Measurements from ENCODE around the gene RAP1GAP2.

Gene RAP1GAP2

DNA sequence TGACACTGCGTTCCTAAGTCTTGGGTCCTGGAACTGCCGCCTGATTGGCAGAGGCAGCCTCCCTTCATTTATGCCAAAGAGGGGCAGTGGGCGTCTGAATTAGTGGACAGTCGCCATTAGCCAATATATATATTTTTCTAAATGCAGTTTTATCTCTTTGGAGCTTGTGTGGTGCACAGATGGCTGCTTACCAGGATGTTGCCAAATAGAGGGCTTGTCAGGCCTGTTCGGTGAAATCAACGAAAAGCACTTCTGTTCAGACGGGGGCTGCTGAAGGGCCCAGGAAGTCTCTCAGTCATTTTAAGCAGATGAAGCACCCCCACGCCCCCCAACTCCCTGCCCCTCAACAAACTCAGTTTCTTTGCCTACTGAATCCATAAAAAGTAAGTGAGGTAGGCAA, 66.0 kb downstream of the RAP1GAP2 start:
- 88 to 92% methylated on average over 6 to 8 of the region's 8 CpGs for WGBS, 2 experiments
- H3K27ac ChIP-seq (ENCODE audit: insufficient read depth, low read depth, low read length, poor library complexity, severe bottlenecking), result no peak overlapping the region
- H3K4me1 ChIP-seq (ENCODE audit: control insufficient read depth, insufficient read depth, low read length), result no peaks in the 10 kb centered on the region
- no peaks in the 10 kb centered on the region for H3K27me3 ChIP-seq (ENCODE audit: control insufficient read depth, insufficient read depth, low read length, poor library complexity, severe bottlenecking)
- H3K9me3 ChIP-seq (ENCODE audit: control insufficient read depth, low read length), result no peaks in the 10 kb centered on the region
- no peaks in the 10 kb centered on the region for H3K36me3 ChIP-seq (ENCODE audit: control insufficient read depth, insufficient read depth, low read length)
- H3K4me3 ChIP-seq (ENCODE audit: insufficient read depth, low read depth, low read length), result no peak overlapping the region

DNA sequence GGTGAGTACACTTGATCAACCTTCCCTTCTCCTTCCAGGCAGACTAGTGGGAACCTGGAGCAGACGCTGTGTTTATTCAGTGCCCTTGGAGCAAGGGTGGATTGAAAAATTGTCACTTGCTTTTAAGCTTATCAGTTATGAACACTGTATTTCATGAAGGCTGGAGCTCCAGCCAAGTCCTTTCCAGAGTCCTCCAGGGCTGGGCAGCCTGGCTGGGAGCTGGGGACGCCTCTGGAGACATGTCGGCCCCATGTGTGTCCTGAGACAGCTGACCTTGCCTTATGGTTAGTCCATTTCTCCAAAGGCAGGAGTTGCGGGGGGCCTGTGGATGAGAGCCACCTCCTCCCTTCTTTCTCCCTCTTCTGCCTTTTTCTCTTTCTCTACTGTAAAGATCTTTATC, 67.0 kb downstream of the RAP1GAP2 start:
- 92 to 96% methylated on average over 4 of the region's 4 CpGs for WGBS, 2 experiments
- Histone ChIP-seq H3K9me3 (ENCODE audit: control insufficient read depth, low read length) (no peaks in the 10 kb centered on the region), H3K36me3 (ENCODE audit: control insufficient read depth, insufficient read depth, low read length) (no peaks in the 10 kb centered on the region)

DNA sequence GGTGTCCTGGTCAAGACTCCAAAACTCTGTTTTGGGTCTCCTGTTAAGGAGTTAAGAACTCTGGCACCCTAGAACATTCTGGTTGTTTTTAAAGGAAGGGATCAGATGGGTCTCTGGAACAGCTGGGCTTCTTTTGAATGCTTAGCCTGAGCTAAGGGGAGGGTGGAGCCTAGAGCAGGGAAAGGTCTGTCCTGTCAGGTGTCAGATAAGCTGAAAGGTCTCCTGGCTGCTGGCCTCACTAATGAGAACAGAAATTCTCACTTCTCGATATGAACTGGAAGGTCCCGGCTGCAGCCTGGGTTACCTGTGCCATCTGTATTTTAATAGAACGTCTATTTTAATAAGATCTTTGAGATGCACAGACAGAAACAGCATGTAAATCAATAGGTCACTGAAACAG, 69.0 kb downstream of the RAP1GAP2 start:
- Histone ChIP-seq H3K36me3 (ENCODE audit: control insufficient read depth, insufficient read depth, low read length) (no peaks in the 10 kb centered on the region), H3K27me3 (ENCODE audit: control insufficient read depth, insufficient read depth, low read length, poor library complexity, severe bottlenecking) (no peaks in the 10 kb centered on the region), H3K9me3 (ENCODE audit: control insufficient read depth, low read length) (no peaks in the 10 kb centered on the region), H3K27ac (ENCODE audit: insufficient read depth, low read depth, low read length, poor library complexity, severe bottlenecking) (no peak overlapping the region), H3K4me3 (ENCODE audit: insufficient read depth, low read depth, low read length) (no peak overlapping the region), H3K4me1 (ENCODE audit: control insufficient read depth, insufficient read depth, low read length) (peaks cover 9% of the 10 kb centered on the region)
- 92 to 93% methylated on average over 3 of the region's 3 CpGs for WGBS, 2 experiments

More for the DNA sequence above, 67.0 kb downstream of the RAP1GAP2 start:
- Histone ChIP-seq H3K4me1 (ENCODE audit: control insufficient read depth, insufficient read depth, low read length) (peaks cover 9% of the 10 kb centered on the region), H3K4me3 (ENCODE audit: insufficient read depth, low read depth, low read length) (no peak overlapping the region), H3K27ac (ENCODE audit: insufficient read depth, low read depth, low read length, poor library complexity, severe bottlenecking) (no peak overlapping the region), H3K27me3 (ENCODE audit: control insufficient read depth, insufficient read depth, low read length, poor library complexity, severe bottlenecking) (no peaks in the 10 kb centered on the region)

DNA sequence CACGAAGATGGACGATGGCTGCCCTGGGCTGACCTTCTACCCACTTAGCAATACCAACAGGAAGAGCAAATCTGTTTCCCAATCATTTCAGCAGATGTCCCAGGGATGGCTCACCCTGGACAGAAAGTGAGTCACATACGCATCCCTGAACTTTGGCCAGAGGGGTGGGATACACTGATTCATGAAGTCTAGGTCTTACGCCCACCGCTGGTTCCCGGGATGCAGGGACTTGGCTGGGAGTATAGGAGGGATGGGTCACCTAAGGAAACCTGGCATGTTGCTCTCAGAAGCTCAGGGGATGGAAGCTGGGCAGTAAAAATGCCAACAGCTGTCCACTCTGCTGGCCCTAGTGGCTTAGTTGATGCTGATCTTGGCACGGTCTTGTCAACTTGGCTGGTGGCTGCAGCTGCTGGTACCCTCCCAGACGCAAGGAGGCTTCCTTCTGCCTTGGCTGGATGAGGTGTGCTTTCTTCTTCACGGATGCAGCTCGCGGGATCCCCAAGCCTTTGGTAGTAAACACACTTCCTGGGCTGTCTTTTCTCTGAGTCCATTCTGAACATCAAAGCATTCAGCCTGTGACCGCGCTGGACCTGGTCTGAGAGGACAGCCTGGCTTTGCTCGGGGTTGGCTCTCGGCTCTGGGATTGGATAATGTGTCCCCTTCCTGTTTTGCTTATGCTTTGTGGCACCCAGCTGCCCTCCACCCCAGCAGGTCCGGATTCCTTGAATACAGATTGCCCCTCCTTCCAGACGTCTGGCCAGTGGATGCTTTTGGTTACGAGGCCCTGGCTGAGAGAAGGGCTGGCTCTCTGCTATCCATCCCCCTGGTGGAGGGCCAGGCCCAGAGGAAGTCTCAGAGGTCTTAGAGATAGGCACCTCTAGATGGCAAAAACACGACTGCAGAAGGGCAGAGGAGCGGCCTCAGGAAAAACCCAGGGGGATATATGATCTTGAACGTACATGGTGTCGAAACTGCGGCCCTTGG, 71.5 kb downstream of the RAP1GAP2 start:
- WGBS, 2 experiments, result 59 to 61% methylated on average over 23 of the region's 23 CpGs
- no peaks in the 10 kb centered on the region for H3K27me3 ChIP-seq (ENCODE audit: control insufficient read depth, insufficient read depth, low read length, poor library complexity, severe bottlenecking)
- no peaks in the 10 kb centered on the region for H3K9me3 ChIP-seq (ENCODE audit: control insufficient read depth, low read length)
- peaks cover 15% of the 10 kb centered on the region for H3K4me1 ChIP-seq (ENCODE audit: control insufficient read depth, insufficient read depth, low read length)
- H3K4me3 ChIP-seq (ENCODE audit: insufficient read depth, low read depth, low read length), result no peak overlapping the region
- H3K36me3 ChIP-seq (ENCODE audit: control insufficient read depth, insufficient read depth, low read length), result no peaks in the 10 kb centered on the region
- no peak overlapping the region for H3K27ac ChIP-seq (ENCODE audit: insufficient read depth, low read depth, low read length, poor library complexity, severe bottlenecking)

DNA sequence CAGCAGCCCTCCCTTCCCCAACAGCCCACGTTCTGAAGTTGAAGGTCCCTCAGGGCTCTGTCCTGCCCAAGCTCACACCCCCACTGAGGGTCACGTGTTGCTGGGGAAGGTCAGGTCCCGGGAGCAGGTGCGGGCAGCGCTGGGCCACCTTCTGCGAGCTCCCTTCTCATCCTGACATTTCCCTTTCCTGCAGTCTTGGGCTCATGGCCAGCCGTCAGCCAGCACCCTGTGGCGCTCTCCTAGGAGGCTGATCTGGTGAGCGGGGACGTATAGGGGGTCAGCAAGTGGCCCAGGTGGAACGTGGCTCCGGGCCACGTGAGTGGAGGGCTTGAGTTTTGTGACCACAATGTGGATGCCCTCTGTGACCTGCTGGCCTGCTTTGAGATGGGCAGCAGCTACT, 73.4 kb downstream of the RAP1GAP2 start:
- 89 to 90% methylated on average over 13 of the region's 13 CpGs for WGBS, 2 experiments
- Histone ChIP-seq H3K4me3 (ENCODE audit: insufficient read depth, low read depth, low read length) (no peak overlapping the region), H3K27ac (ENCODE audit: insufficient read depth, low read depth, low read length, poor library complexity, severe bottlenecking) (no peak overlapping the region), H3K9me3 (ENCODE audit: control insufficient read depth, low read length) (no peaks in the 10 kb centered on the region), H3K27me3 (ENCODE audit: control insufficient read depth, insufficient read depth, low read length, poor library complexity, severe bottlenecking) (no peaks in the 10 kb centered on the region), H3K36me3 (ENCODE audit: control insufficient read depth, insufficient read depth, low read length) (no peaks in the 10 kb centered on the region), H3K4me1 (ENCODE audit: control insufficient read depth, insufficient read depth, low read length) (peaks cover 15% of the 10 kb centered on the region)

DNA sequence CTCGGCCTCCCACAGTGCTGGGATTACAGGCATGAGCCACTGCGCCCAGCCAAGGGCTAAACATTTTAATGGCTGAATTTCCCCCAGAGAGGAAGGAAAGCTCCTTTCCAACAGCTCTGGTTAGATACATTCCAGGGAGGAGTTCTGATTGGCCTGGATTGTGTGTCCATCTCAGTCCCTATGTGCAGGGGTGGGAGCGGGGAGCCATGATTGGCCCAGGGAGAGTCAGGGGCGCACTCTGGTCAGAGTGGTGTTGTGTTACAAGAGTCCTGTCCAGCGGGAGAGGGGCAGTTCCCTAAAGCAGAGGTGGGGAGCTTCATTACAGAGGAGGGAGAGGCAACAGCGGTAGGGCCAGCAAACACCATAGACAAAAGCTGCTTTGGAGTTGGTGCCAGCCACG, 75.0 kb downstream of the RAP1GAP2 start:
- Histone ChIP-seq H3K4me3 (ENCODE audit: insufficient read depth, low read depth, low read length) (no peak overlapping the region), H3K27me3 (ENCODE audit: control insufficient read depth, insufficient read depth, low read length, poor library complexity, severe bottlenecking) (no peaks in the 10 kb centered on the region), H3K27ac (ENCODE audit: insufficient read depth, low read depth, low read length, poor library complexity, severe bottlenecking) (peak overlapping the region; percentile 6), H3K4me1 (ENCODE audit: control insufficient read depth, insufficient read depth, low read length) (peaks cover 15% of the 10 kb centered on the region), H3K36me3 (ENCODE audit: control insufficient read depth, insufficient read depth, low read length) (no peaks in the 10 kb centered on the region), H3K9me3 (ENCODE audit: control insufficient read depth, low read length) (no peaks in the 10 kb centered on the region)
- 60 to 61% methylated on average over 7 of the region's 7 CpGs for WGBS, 2 experiments

DNA sequence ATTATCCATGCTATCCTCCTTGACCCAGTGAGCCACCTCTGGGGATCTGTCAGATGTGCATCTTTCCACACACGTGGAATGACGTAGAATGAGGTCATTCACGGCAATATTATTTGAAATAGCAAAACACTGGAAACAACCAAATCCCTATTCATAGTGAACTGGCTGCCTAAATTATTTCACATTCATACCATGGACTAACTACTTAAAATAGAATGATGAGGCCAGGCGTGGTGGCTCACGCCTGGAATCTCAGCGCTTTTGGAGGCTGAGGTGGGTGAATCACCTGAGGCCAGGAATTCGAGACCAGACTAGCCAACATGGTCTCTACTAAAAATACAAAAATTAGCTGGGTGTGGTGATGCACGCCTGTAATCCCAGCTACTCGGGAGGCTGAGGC, 75.5 kb downstream of the RAP1GAP2 start:
- H3K36me3 ChIP-seq (ENCODE audit: control insufficient read depth, insufficient read depth, low read length), result no peaks in the 10 kb centered on the region
- 84 to 88% methylated on average over 9 of the region's 9 CpGs for WGBS, 2 experiments
- H3K27ac ChIP-seq (ENCODE audit: insufficient read depth, low read depth, low read length, poor library complexity, severe bottlenecking), result peak overlapping the region; percentile 79
- H3K9me3 ChIP-seq (ENCODE audit: control insufficient read depth, low read length), result no peaks in the 10 kb centered on the region
- H3K27me3 ChIP-seq (ENCODE audit: control insufficient read depth, insufficient read depth, low read length, poor library complexity, severe bottlenecking), result no peaks in the 10 kb centered on the region
- H3K4me3 ChIP-seq (ENCODE audit: insufficient read depth, low read depth, low read length), result no peak overlapping the region
- peaks cover 15% of the 10 kb centered on the region for H3K4me1 ChIP-seq (ENCODE audit: control insufficient read depth, insufficient read depth, low read length)

DNA sequence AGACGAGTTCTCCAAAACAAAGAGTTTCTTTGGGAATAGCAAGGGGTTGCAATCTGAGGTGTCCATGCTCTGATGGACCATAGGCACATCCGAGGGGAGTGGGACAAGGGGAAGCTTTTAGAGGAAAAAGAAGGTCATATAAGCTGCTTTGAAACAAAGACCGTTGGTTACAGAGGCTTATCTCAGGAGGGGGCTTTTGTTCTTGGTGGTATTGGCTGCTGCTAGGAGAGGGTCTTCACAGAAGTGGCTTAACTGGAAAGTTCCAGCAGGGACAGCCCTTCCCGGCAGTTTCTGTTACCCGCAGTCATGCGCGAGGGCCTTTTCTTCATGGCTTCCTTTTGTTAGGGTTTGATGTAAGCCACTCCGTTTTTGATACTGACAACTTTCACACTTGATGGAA, 76.0 kb downstream of the RAP1GAP2 start:
- H3K4me3 ChIP-seq (ENCODE audit: insufficient read depth, low read depth, low read length), result no peak overlapping the region
- H3K27ac ChIP-seq (ENCODE audit: insufficient read depth, low read depth, low read length, poor library complexity, severe bottlenecking), result peak overlapping the region; percentile 79
- peaks cover 15% of the 10 kb centered on the region for H3K4me1 ChIP-seq (ENCODE audit: control insufficient read depth, insufficient read depth, low read length)
- H3K27me3 ChIP-seq (ENCODE audit: control insufficient read depth, insufficient read depth, low read length, poor library complexity, severe bottlenecking), result no peaks in the 10 kb centered on the region
- WGBS, 2 experiments, result 5 to 6% methylated on average over 8 of the region's 8 CpGs
- H3K9me3 ChIP-seq (ENCODE audit: control insufficient read depth, low read length), result no peaks in the 10 kb centered on the region
- no peaks in the 10 kb centered on the region for H3K36me3 ChIP-seq (ENCODE audit: control insufficient read depth, insufficient read depth, low read length)

DNA sequence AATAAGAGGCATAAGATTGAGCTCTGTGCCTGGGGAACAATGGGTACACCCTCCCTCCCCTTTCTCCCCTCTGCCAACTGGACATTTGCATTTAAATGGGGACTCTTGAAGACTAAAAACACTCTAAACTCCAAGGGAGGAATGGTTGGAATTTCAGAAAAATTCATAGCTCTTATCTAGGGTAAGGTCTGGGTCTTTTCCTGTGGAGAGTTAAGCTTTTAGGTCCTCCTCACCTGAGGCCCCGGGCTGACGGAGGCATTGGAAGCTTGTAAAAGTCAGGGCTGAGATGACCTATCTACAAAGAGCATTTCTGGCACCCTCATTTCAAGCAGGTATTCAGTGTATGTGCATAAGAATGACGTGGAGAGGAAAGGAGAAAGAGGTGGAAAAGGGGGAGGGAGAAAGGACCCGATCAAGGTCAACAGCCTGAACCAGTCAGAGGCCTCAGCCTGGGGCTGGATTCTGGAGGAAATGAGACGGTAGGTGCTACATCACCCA, 78.0 kb downstream of the RAP1GAP2 start:
- WGBS, 2 experiments, result 15 to 24% methylated on average over 5 of the region's 5 CpGs
- Histone ChIP-seq H3K4me3 (ENCODE audit: insufficient read depth, low read depth, low read length) (no peak overlapping the region), H3K36me3 (ENCODE audit: control insufficient read depth, insufficient read depth, low read length) (no peaks in the 10 kb centered on the region), H3K27ac (ENCODE audit: insufficient read depth, low read depth, low read length, poor library complexity, severe bottlenecking) (no peak overlapping the region), H3K4me1 (ENCODE audit: control insufficient read depth, insufficient read depth, low read length) (peaks cover 6% of the 10 kb centered on the region), H3K9me3 (ENCODE audit: control insufficient read depth, low read length) (no peaks in the 10 kb centered on the region), H3K27me3 (ENCODE audit: control insufficient read depth, insufficient read depth, low read length, poor library complexity, severe bottlenecking) (no peaks in the 10 kb centered on the region)

DNA sequence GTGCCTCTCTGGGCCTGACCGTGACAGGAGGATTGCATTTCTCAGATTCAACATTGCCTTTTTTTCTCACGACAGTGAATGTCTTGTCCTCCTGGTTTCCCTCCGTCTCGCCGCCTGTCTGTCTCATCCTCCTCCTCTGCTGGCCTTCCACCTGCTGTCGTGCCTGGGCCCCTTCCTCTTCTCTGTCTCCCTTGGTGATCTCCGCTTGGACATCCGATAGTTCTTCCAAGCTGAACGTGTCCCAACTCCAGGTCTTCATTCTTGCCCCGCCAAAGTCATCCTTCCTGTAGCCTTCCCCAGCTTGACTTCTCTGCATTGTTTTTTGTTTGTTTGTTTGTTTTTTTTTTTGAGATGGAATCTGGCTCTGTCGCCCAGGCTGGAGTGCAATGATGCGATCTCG, 79.4 kb downstream of the RAP1GAP2 start:
- Histone ChIP-seq H3K9me3 (ENCODE audit: control insufficient read depth, low read length) (no peaks in the 10 kb centered on the region), H3K27me3 (ENCODE audit: control insufficient read depth, insufficient read depth, low read length, poor library complexity, severe bottlenecking) (no peaks in the 10 kb centered on the region), H3K4me1 (ENCODE audit: control insufficient read depth, insufficient read depth, low read length) (peaks cover 6% of the 10 kb centered on the region), H3K36me3 (ENCODE audit: control insufficient read depth, insufficient read depth, low read length) (no peaks in the 10 kb centered on the region), H3K4me3 (ENCODE audit: insufficient read depth, low read depth, low read length) (no peak overlapping the region), H3K27ac (ENCODE audit: insufficient read depth, low read depth, low read length, poor library complexity, severe bottlenecking) (no peak overlapping the region)
- WGBS, 2 experiments, result 83 to 84% methylated on average over 13 of the region's 13 CpGs

Data from ectodermal cell (in vitro differentiated cells).